ENCODE measurements around the gene DNAJC16.

- TF ChIP-seq ZFX (IDR thresholded peaks at IDR 0.05) (no peak), CTCF (conservative IDR thresholded peaks at IDR 0.05) (no peak)
These were observed 13.5 kb upstream of the DNAJC16 start for GRCh38 chr1:15513192-15513591.

Data from C4-2B (cell line).